H4 (cell line): Measurements from ENCODE around the gene RNASE12. TPM values are rescaled to one million over a fixed set of nuclear protein-coding genes. Genes with fewer than 3 reads are reported as not detected.
"Not testable (repeated sequence)": the region's sequence is repeated elsewhere in the genome, so short reads cannot be mapped to it uniquely, and the experiment has no call there.

ENCODE experiments used
- DNase-seq: peaks from one replicate; pipeline ENCODE4 v3.0.0-alpha.2; 2015; ENCODE audit warnings: low spot score
- total RNA-seq: library from RNA; depleted of rRNA; stranded (reverse); fragments of >200 nt; shearing (Covaris generic); gene quantifications from 2 replicates; pipeline ENCODE4 v1.2.3, GENCODE V29; 2014

The RNASE12 gene
- total RNA-seq, 1 experiment from 2014 or later = not detected

DNA sequence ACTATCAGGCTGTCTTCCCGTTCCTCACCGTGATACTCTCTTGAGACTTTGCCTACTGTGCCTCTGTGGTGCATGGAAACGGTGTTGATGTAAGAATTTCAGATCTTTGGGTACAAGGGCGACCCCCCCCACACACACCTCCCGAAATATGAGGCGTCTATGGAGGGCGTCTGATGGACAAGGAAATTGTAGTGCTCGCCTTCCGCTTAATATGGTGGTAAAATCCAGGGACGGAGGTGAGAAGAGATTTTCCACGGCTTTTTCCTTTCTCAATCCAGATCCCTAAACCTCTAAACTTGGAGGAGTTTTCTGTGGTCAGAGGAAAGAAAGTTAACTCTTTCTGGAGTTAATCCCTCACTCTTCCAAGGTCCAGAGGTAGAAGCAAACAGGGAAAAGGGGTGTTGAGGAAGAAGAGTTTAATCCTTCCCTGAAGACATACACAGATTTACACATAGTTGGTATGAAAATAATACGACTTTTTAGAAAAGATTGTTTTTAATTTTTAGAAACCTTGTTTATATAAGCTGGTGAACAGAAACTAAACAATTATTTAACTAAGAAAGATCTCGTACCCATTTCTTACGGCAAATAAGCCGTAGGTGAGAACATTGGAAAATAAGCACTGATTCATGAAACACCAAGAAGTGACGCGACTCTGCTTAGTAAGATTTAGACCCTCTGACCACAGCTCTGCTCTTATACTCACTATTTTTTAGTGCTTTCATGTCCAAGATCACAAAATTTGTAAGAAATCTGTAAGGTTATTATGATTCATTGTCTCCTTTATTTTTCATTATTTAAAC is 23.1 kb upstream of the RNASE12 start:
- no peak for DNase-seq

DNA sequence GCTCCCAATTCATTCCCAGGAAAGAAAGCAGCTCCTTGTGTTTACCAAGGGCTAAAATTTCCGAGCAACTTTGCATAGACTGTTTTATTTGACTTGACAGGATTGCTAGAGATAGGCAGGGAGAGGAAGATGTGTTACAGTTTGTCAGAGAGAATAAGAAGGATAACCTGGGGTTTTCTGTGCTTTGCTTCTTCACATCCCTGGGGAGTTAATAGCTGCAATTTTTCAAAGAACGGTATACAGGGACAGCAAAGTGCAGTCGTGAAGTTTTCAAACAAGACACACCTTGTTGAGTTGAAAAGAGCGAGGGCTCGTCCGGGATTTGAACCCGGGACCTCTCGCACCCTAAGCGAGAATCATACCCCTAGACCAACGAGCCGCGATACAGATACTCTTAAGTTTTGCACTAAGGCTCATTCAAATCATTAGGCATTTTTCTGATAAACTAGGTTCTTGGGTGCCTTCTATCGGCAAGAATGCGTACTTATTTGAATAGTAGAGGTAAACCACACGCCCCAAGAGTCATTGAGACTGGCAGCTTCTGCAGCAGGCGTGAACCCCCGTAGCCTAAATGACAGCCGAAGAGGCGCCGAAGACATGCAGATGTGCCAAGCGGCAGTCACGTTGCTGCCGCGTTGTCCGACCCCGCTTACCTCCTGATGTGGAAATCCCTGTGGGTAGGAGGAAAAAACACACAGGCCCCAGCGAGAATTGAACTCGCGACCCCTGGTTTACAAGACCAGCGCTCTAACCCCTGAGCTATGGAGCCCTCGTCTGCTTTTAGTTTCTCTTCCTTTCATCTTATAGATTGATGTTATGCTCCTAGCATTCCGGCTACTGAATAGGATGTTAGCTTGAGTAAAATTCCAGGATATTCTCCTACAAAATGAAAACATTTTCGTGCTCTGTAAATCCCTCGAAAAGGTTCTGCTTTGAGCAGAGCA is 22.2 kb upstream of the RNASE12 start:
- peak; percentile 99 for DNase-seq

DNA sequence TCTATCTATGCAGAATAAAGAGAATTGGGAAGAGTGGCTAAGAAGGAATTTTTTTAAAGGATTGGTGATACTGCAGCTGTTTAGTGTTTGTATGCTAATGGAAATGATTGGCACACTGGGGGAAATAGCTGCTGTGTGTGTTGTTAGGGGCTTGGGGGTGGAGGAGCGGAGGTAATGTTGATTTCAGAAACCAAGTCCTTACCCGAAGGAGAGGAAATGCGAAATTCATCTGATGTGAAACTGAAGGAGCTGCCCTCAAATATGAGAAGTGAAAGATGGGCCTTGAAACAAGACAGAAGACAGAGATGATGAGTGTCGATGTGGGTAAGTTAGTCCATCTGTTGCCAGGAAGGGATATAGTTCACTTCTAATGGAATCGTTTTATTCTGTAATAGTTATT is 21.2 kb upstream of the RNASE12 start:
- no peak for DNase-seq

DNA sequence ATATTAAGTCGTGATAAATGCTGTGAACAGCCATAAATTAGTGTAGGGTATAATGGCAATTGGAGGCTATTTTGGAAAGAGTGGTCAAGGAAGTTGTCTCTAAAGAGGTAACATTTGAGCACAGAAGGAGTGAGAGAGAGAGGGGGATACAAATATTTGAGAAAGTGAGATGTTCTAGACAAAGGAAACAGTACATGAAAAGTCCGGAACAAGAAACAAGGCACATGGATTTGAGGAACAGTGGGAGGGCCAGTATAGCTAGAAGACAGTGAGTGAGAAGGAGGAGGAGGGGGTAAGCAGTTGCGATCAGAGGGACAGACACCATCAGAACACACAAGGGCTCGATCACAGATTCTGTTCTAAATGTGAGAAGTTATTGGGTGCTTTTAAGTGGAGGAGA is 20.1 kb upstream of the RNASE12 start:
- DNase-seq = no peak

DNA sequence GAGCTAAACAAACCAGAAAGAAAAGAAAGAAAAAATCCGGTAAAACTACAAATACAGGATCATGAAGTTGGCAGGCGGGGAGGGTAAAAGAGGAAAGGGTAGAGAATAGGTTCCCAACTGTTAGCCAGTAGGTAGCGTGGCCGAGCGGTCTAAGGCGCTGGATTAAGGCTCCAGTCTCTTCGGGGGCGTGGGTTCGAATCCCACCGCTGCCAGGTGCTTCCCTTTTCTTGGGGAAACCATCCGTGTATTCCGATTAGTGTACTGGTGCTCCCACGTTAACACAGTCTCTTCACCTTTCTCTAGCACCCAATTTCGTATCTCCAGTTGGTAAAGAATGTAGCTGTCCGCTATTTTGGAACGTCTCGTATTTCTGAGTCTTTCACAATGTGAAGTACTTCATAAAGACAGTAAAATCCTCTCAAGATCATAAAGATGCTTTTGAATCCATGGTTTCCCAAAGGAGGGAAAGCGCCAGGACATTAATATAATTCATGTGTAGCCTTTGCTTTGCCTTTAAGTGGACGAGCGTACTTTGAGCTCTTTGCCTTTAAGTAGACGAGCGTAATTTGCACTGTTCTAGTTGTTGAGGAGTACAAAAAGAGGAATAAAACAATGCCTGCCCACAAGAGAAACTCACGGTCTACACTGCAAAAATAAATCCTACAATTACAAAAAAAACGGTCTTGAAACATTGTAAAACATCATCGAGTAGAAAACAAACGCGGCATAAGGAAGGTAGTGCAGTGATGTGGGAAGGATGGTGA is 19.0 kb upstream of the RNASE12 start:
- DNase-seq = peak; percentile 80

DNA sequence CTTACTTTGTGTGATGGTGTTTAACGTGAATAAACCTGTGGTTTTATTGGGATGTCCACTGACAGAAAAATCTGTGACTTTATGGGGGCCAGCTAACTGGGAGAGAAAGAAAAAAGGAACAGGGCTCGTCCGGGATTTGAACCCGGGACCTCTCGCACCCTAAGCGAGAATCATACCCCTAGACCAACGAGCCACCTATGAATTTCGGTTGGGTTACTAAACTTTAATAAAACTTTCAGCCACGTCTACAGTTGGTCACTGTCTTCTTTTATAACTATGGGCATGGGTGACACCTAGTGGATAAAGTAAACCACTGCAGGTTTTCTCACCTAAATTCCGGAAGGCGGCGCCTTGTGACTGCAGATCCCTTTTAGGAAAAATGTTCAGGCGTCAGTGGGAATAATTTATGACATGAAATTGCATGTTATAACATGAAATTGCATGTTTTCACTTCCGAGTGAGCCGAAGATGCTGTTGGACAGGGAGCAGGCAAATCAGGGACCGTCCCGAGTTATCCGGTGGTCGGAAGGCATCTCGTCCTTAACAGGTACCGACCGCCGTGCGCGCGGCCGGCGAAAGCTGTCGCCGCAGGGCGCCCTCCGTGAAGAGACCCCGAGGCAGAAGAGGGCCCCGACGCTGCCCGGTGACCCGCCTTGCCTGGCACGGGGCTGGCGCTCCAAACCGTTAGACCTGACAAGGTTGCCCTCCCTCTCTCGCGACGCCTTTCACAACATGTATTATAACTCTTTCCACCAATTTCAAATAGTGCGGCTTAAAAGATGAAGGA is 18.2 kb upstream of the RNASE12 start:
- DNase-seq = peak; percentile 84

DNA sequence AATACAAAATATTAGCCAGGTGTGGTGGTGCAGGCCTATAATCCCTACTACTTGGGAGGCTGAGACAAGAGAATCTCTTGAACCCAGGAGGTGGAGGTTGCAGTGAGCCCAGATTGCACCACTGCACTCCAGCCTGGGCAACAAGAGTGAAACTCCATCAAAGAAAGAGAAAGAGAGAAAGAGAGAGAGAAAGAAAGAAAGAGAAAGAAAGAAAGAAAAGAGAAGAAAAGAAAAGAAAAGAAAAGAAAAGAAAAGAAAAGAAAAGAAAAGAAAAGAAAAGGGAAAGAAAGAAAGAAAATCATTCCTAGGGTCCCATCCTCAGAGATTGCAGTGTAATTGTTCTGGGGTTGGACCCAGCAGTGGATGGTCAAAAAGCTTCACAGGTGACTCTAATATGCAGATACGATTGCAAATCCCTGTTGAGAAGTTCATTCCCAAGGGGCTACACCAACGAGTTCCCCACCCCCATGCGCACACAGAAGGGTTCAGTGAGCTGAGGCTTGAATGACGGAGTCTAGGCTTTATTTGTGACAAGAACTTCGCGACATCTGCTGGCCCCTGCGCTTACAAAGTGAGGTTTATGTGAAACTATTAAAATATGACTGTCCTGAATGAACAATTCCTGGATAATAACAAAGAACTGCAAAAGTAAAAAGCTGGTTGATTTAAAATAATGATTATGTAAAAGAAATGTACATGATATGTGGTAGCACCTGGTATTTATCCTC is 17.4 kb upstream of the RNASE12 start:
- DNase-seq = no peak

DNA sequence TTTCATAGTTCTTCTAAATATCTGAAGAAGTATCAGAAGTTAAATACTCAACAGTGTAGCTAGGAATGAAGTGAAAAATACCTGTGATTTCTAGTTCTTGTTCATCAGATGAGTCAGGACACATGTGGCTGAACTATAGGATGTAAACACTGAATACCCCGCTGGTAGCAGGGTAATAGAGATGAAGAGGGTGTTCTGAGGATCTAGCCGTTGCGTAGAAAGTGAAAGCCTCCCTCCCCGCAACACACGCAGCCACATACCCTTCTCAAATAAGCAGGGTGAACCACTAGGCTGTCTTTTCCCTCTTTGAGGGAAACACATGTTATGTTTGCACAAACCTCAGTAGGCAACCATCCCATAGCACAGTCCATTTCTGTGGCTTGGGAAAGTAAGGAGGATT is 16.4 kb upstream of the RNASE12 start:
- DNase-seq = no peak

DNA sequence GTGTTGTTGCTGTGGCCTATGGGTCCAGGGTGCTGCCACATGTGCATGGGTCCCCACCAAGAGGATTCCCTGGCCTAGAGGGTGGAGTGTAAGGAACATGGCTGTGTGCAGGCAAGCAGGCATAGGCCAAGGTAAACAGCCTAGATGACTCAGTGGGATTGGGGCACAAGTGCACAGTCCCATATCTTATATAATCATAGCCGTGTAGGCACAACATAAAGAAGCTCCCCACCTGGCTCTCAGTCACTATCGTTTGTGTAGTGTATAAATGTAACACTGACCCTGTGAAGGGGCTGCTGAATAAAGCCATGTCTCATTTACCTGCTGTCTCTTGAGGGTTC is 15.7 kb upstream of the RNASE12 start:
- DNase-seq = no peak

DNA sequence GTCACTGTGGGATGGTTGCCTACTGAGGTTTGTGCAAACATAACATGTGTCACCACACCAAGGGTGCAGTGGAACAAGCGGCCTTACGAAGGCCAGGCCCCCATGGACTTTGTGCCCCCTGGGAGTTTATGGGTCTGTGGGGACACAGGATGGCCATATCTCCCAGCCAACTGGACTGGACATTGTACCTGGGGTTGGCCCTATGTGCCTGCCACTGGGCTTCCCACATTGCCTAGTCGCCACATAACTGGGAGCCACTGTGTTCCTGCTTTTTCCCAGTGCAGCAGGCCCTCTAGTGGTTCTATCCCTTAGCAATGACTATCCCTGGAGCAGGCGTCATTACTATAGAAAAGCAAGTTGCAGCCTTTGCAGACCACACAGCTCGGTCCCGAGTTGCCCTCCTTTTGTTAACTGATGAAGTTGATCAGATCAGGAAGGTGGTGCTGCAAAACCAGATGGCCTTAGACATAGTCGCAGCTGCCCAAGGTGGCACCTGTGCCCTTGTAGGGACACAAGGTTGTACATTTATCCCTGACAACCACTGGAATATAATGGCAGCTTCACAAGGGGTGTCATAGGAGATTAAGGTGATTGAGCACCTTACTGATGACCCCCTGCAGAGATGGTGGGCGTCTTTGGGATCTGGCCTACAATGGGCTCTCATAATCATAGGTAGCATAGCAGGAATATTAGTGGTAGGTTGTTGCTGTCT is 15.2 kb upstream of the RNASE12 start:
- DNase-seq = peak; percentile 51

DNA sequence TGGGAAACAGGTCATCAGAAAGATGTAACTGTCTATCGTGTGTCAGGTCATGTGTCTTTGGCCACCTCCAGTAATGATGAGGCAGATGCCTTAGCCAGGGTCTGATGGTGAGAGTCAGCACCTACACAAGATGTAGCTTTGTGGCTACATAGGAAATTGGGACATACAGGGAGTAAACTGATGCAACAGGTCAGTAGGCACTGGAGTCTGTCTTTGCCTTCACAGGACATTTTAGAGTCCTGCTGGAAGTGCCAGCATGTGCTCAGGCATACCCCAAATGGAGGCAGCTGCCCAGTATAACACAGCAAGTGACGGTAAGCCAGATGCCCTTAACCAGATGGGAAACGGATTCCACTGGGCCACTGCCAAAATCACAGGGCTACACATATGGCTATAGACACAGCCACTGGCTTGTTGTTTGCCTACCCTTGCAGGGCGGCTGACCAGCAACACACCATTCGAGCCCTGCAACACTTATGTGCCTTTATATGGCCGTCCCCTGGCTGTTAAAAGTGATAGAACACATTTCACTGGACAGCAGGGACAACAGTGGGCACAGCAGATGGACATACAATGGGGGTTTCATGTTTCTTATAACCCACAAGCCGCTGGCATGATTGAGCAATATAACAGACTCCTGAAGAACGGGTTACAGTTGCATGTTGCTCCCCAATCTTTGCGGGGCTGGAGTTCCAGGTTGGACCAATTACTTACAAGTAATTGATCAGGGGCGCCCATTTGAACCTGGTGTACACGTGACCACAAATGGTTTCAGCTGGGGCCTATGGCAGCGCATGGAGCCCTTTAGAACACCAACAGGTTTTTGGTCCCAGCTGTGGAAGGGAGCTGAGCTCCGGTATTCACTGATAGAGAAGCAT is 12.9 kb upstream of the RNASE12 start:
- DNase-seq = no peak

DNA sequence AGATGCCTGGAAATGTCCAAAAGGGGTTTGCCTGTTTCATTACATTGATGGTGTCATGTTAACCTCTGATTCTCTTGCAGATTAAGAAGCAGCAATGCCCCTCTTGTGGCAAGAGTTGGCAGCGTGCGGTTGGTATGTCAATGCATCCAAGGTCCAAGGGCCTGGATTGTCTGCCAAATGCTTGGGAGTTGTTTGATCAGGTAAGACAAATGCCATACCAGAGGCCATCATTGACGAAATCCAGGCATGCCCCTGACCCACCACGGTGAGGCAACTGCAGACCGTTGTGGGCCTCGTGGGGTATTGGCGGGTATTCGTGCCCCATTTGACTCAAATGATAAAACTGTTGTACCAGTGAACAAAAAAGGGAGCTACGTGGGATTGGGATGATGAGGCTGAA is 11.4 kb upstream of the RNASE12 start:
- no peak for DNase-seq

DNA sequence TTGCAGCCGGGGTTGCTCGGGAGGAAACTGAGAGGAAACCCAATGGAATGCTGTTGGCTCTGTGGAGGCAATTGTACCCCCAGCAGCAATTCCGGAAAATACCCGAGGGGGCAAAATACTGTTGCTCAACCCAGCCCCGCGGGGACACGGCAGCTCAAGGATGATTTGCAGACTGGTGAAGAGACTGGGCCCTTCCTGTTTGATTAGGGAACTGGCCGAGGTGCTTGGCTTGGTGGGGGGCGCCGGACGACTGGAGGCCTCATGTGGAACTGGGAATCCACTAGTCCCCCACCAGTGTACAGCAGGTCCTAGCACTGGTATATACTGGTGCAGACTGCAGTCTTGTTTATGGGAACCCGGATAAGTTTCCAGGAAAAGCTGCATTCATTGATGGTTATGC is 10.3 kb upstream of the RNASE12 start:
- no peak for DNase-seq

DNA sequence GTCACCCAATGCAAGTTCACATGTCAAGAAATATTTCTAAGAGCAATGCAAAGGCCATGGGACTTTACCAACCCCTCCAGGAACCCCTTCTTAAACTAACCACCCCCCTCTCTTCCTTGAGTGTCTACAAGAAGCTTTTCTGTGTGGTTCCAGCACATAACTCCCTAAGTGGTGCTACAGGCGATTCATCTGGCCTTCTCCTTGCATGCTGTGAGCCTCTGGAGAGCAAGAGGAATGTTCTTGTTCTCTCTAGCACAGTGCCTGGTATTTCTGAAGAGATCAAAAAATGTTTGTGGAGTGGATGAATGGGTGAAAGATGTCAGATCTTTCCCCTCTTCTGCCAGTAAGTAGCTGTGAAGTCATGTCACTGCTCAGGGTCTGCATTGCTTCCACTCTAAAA is 5.9 kb upstream of the RNASE12 start:
- DNase-seq = no peak

DNA sequence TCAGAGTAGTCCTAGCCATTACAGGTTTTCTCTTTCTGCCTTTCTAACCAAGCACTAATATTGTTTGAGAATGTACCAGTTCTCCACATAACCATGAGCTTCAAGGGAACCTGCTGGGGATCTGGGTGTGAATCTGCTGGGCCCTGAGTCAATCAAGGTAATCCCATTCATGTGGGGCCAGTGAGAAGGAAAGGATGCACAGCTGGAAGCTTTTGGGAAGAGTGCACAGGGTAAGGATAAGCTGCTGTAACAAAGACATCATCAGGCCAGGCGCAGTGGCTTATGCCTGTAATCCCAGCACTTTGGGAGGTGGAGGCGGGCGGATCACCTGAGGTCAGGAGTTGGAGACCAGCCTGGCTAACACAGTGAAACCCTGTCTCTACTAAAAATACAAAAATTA is 4.5 kb upstream of the RNASE12 start:
- not testable (repeated sequence) for DNase-seq

DNA sequence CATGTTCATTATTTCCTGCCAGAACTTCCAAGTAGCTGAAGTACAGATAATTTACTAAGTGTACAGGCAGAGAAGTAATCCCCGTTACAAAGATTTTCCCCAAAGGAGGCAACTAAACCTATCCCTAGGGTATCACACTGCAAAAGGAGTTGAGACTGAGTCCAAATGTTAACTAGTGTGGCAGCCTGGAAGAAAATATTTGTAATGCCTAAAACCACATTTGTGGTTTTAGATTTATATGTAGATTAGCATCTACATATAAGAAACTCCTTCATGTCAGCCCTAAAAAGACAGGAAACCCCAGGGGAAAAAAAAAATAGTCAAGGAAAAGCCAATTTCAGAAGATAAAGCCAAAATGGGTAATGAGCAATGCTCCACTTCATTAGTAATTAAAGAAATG is 1.4 kb upstream of the RNASE12 start:
- no peak for DNase-seq

DNA sequence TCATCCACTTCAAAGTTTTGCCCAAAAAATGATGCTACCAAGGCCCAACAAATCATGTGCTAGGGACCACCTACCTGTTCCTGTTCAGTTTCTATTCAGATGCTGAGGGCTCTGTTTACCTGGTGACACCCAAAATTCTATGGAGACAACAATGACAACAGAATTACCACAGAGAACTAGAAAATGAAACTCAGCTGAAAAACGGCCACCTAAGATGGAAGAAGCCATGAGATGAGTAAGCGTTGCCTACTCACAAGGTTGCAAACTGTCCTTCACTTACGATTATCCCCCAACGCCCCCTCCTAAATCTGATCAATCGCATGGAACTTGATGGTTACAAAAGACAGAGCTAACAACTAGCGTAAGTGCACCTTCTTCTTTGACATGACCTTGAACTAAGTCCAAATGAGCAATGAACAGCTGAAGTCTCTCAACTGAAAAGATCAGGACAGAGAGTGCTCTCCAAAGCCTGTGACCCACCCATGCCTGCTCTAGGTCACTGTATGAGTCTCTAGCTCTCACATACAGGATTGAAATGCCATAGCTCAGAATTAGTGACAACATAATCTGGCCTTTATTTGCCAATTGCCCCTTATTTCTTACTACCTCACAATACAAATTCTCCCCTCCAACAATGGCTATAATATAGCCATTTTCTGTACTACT is 3.6 kb downstream of the RNASE12 start, which contains the start of gene RNASE11:
Gene RNASE11, minus strand, starts transcription at position 513 of the 666 bp plus-strand sequence.
- DNase-seq = no peak

DNA sequence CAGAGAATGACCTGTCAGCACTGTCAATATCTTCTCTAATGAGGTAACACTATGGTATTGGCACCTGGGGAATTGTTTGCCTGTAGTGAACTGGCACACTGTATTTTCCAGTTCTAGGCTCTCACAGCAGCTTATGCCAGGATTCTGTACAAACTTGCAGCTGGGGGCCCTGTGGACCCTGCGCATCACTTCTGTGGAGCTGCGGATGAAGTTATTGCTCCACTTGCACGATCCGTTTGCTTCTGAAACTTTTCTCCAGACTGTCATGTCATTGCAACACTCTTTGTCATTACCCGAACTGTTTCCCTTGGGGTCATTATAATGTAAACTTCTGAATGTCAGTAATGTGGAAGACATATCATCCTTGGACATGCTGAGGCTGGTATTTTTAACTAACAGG is 7.3 kb downstream of the RNASE12 start:
- DNase-seq = no peak
